Progenitor cell of endocrine pancreas (in vitro differentiated cells): ENCODE data around the gene UBR3. TPM values are rescaled to one million over a fixed set of nuclear protein-coding genes. Genes with fewer than 3 reads are reported as not detected.
"Not testable (repeated sequence)": the region's sequence is repeated elsewhere in the genome, so short reads cannot be mapped to it uniquely, and the experiment has no call there.

Experiments
- DNase-seq: peaks from one replicate; pipeline ENCODE4 v3.0.0; 2021; ENCODE audit warnings: low spot score; ENCODE audit not compliant: unreplicated experiment
- H3K27ac Mint-ChIP-seq: 2 replicates; pipeline ENCODE4 v1.8.0; 2021; ENCODE audit warnings: mild to moderate bottlenecking, moderate library complexity, mixed read lengths
- H3K27me3 Mint-ChIP-seq: 2 replicates; pipeline ENCODE4 v1.8.0; 2021; ENCODE audit warnings: mixed read lengths
- H3K36me3 Mint-ChIP-seq: 2 replicates; pipeline ENCODE4 v1.8.0; 2022; ENCODE audit warnings: mixed read lengths; ENCODE audit not compliant: insufficient read depth
- H3K4me1 Mint-ChIP-seq: 2 replicates; pipeline ENCODE4 v1.8.0; 2021; ENCODE audit warnings: low read depth, mixed read lengths
- H3K4me3 Mint-ChIP-seq: 2 replicates; pipeline ENCODE4 v1.8.0; 2021; ENCODE audit warnings: low read depth, mild to moderate bottlenecking, moderate library complexity, mixed read lengths
- H3K9me3 Mint-ChIP-seq: 2 replicates; pipeline ENCODE4 v1.8.0; 2021; ENCODE audit warnings: low read depth, mixed read lengths
- total RNA-seq: library from RNA; stranded (reverse); gene quantifications from 2 replicates; pipeline ENCODE4 v1.2.1, GENCODE V29; 2021
- TF ChIP-seq, protein P1 (sequence below): fragments of 200-600 bp; sonication (generic); IDR thresholded peaks from one replicate; pipeline ENCODE4 v1.5.0; 2021; ENCODE audit warnings: antibody characterized with exemption, mild to moderate bottlenecking; ENCODE audit not compliant: unreplicated experiment

The UBR3 gene
- total RNA-seq, 1 donor from 2014 or later, result 36.9 TPM

- peaks cover 6% of the 10 kb centered on the region for H3K36me3 Mint-ChIP-seq
- TF ChIP-seq, protein P1, sequence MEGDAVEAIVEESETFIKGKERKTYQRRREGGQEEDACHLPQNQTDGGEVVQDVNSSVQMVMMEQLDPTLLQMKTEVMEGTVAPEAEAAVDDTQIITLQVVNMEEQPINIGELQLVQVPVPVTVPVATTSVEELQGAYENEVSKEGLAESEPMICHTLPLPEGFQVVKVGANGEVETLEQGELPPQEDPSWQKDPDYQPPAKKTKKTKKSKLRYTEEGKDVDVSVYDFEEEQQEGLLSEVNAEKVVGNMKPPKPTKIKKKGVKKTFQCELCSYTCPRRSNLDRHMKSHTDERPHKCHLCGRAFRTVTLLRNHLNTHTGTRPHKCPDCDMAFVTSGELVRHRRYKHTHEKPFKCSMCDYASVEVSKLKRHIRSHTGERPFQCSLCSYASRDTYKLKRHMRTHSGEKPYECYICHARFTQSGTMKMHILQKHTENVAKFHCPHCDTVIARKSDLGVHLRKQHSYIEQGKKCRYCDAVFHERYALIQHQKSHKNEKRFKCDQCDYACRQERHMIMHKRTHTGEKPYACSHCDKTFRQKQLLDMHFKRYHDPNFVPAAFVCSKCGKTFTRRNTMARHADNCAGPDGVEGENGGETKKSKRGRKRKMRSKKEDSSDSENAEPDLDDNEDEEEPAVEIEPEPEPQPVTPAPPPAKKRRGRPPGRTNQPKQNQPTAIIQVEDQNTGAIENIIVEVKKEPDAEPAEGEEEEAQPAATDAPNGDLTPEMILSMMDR, result no peak
- no peaks in the 10 kb centered on the region for H3K9me3 Mint-ChIP-seq
- H3K27me3 Mint-ChIP-seq, result no peaks in the 10 kb centered on the region
- no peak overlapping the region for H3K27ac Mint-ChIP-seq
- H3K4me1 Mint-ChIP-seq, result peaks cover 4% of the 10 kb centered on the region
- no peak for DNase-seq
- H3K4me3 Mint-ChIP-seq, result no peak overlapping the region
These were observed 70.6 kb downstream of the UBR3 start for GRCh38 chr2:169897834-169898233.

DNA sequence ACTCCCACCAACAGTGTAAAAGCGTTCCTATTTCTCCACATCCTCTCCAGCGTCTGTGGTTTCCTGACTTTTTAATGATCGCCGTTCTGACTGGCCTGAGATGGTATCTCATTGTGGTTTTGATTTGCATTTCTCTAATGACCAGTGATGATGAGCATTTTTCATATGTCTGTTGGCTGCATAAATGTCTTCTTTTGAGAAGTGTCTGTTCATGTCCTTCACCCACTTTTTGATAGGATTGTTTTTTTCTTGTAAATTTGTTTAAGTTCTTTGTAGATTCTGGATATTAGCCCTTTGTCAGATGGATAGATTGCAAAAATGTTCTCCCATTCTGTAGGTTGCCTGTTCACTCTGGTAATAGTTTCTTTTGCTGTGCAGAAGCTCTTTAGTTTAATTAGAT, 72.8 kb downstream of the UBR3 start:
- not testable (repeated sequence) for H3K27me3 Mint-ChIP-seq, H3K27ac Mint-ChIP-seq, H3K4me1 Mint-ChIP-seq, DNase-seq, H3K4me3 Mint-ChIP-seq, H3K9me3 Mint-ChIP-seq, H3K36me3 Mint-ChIP-seq

DNA sequence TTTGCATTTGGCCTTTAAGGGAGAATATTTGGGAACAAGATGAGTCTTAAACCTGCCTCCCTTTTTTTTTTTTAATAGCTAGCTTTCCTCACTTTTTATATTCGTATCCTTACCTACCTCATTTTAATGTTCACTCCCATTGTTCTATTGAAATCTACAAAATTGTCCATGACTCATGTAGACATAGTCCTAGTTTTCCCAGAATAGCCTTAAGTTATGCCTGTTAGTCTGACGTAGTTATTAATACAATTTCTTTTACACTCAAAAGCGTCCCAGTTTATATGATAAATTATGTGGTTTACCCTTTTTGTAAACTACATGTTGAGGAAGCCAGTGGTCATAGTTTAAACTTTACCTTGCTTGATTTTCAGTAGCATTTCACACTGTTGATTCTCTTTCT, 73.4 kb downstream of the UBR3 start:
- no peak overlapping the region for H3K27ac Mint-ChIP-seq

GRCh38 chr2:169906731-169907130, 79.5 kb downstream of the UBR3 start:
- Mint-ChIP-seq H3K36me3 (peaks cover 6% of the 10 kb centered on the region), H3K27ac (no peak overlapping the region), H3K4me1 (peaks cover 5% of the 10 kb centered on the region), H3K27me3 (no peaks in the 10 kb centered on the region), H3K4me3 (no peak overlapping the region), H3K9me3 (peaks cover 3% of the 10 kb centered on the region)
- DNase-seq, result no peak
- TF ChIP-seq, protein P1, result no peak

More for the DNA sequence above, 73.4 kb downstream of the UBR3 start:
- peaks cover 3% of the 10 kb centered on the region for H3K36me3 Mint-ChIP-seq
- TF ChIP-seq, protein P1, result no peak
- no peak for DNase-seq
- H3K27me3 Mint-ChIP-seq, result no peaks in the 10 kb centered on the region
- H3K4me3 Mint-ChIP-seq, result no peak overlapping the region
- H3K9me3 Mint-ChIP-seq, result no peaks in the 10 kb centered on the region
- peaks cover under 1% of the 10 kb centered on the region for H3K4me1 Mint-ChIP-seq

GRCh38 chr2:169909376-169909775, 82.1 kb downstream of the UBR3 start:
- DNase-seq, result no peak
- H3K4me1 Mint-ChIP-seq, result peaks cover 5% of the 10 kb centered on the region
- H3K27ac Mint-ChIP-seq, result no peak overlapping the region
- H3K4me3 Mint-ChIP-seq, result no peak overlapping the region
- TF ChIP-seq, protein P1, result no peak
- H3K27me3 Mint-ChIP-seq, result no peaks in the 10 kb centered on the region
- H3K9me3 Mint-ChIP-seq, result peaks cover 3% of the 10 kb centered on the region
- peaks cover 6% of the 10 kb centered on the region for H3K36me3 Mint-ChIP-seq

DNA sequence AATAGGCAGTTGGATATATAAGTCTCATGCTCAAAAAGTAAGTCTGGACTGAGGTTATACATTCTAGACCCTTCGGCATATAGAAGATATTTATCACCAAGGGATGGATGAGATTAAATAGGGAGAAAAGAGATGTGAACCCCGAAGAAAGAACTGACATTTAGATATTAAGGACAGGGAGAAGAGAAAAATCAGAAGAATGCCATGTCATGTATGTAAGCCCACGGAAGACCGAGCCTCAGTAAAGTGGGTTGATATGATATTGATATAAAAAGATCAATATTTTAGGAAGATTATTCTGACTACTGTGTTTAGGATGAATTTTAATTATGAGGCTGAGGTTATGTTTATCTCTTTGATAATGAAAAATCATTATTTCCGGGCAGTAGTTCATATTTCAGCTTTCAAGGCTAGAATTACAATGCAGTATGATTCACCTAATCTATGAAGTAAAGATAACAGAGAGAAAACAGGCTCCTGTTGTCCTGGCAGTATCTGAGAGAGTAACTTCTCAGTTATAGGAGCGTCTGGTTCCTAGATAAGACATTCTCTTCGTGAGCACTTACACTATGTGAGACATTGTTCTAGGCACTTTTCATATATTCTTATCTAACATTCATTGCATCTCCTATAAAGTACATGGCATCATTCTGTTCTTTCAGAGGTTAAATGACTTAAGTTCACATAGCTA, 83.0 kb downstream of the UBR3 start:
- Mint-ChIP-seq H3K36me3 (peaks cover 6% of the 10 kb centered on the region), H3K27ac (no peak overlapping the region), H3K4me3 (no peak overlapping the region), H3K4me1 (peaks cover 5% of the 10 kb centered on the region), H3K9me3 (peaks cover 3% of the 10 kb centered on the region), H3K27me3 (no peaks in the 10 kb centered on the region)
- DNase-seq, result no peak
- TF ChIP-seq, protein P1, result no peak
